ENCODE results near the gene LAMA2. TPM values are rescaled to one million over a fixed set of nuclear protein-coding genes. Genes with fewer than 3 reads are reported as not detected.

The LAMA2 gene
- total and polyA plus RNA-seq, 2 of the 13 experiments (the other 11 are each of a cell fraction or from before 2014, with no cell fraction given): 0.11 to 0.28 TPM

- Histone ChIP-seq H3K27ac (ENCODE audit: extremely low read length, insufficient read depth, low read length) (no peak overlapping the region), H3K9ac (ENCODE audit: insufficient read depth, low read depth, low read length) (no peak overlapping the region), H3K79me2 (ENCODE audit: insufficient read depth, low read length) (no peaks in the 10 kb centered on the region), H3K27me3 (ENCODE audit: control insufficient read depth in 1 of 2, insufficient read depth in 2 of 2, low read length in 2 of 2) (no peaks in the 10 kb centered on the region), H3K4me1 (ENCODE audit: insufficient read depth, low read length) (no peaks in the 10 kb centered on the region), H2AFZ (ENCODE audit: low read length) (no peak overlapping the region), H3K9me3 (ENCODE audit: low read length) (no peaks in the 10 kb centered on the region), H3K4me2 (ENCODE audit: low read depth, low read length) (no peak overlapping the region), H3K4me3 (replicated peaks in 1 of 3; ENCODE audit: insufficient read depth in 1 of 3, low read depth in 2 of 3, low read length in 3 of 3) (no peak overlapping the region), H3K36me3 (replicated peaks in 1 of 2; ENCODE audit: control insufficient read depth in 1 of 2, insufficient read depth in 2 of 2, low read length in 2 of 2) (no peaks in the 10 kb centered on the region), H4K20me1 (ENCODE audit: insufficient read depth, low read length) (no peaks in the 10 kb centered on the region)
- ChIA-PET CTCF (ENCODE audit: low intra/inter-chr PET ratio, low total read pairs) (no interaction called here), POLR2A (no interaction called here)
- DNase-seq (ENCODE audit: low spot score): no peak
- no peak for FAIRE-seq
- BruUV-seq (replicated peaks): no TSS peak
- WGBS (ENCODE audit: low lambda C conversion rate): 3% methylated on average over 2 of the region's 2 CpGs
- intact Hi-C loops (cut with micrococcal nuclease; ENCODE audit: unreplicated experiment) (no loop called here), in situ Hi-C loops (cut with HindIII; ENCODE audit: extremely low pct_ligation_motif_present, low pct_unique_long_range_greater_than_20kb) (no loop called here)
- no peak for TF ChIP-seq NFRKB (IDR thresholded peaks at IDR 0.05)
- no peak for TF ChIP-seq JUN (CRISPR knock-in tag; IDR thresholded peaks at IDR 0.05)
- TF ChIP-seq MAFK (conservative IDR thresholded peaks at IDR 0.05 in 1 of 2, IDR thresholded peaks at IDR 0.05 in 1 of 2; ENCODE audit: low read length in 2 of 2): peak; percentile 88
- peak; percentile 83 for TF ChIP-seq MAFF (IDR thresholded peaks at IDR 0.05; ENCODE audit: low read depth, low read length)
- no peak for ATAC-seq
Observed at GRCh38 chr6:129307845-129308244, 424.9 kb downstream of the LAMA2 start.

GRCh38 chr6:129309154-129309553 is 426.2 kb downstream of the LAMA2 start:
- no peaks in the 10 kb centered on the region for H4K20me1 ChIP-seq (ENCODE audit: insufficient read depth, low read length)
- H2AFZ ChIP-seq (ENCODE audit: low read length): no peak overlapping the region
- ChIA-PET POLR2A (no interaction called here), CTCF (ENCODE audit: low intra/inter-chr PET ratio, low total read pairs) (no interaction called here)
- WGBS (ENCODE audit: low lambda C conversion rate): 6% methylated on average over 1 of the region's 1 CpG
- H3K27ac ChIP-seq (ENCODE audit: extremely low read length, insufficient read depth, low read length): no peak overlapping the region
- intact Hi-C loops (cut with micrococcal nuclease; ENCODE audit: unreplicated experiment) (no loop called here), in situ Hi-C loops (cut with HindIII; ENCODE audit: extremely low pct_ligation_motif_present, low pct_unique_long_range_greater_than_20kb) (no loop called here)
- H3K36me3 ChIP-seq (replicated peaks in 1 of 2; ENCODE audit: control insufficient read depth in 1 of 2, insufficient read depth in 2 of 2, low read length in 2 of 2): no peaks in the 10 kb centered on the region
- no peaks in the 10 kb centered on the region for H3K4me1 ChIP-seq (ENCODE audit: insufficient read depth, low read length)
- no peak for FAIRE-seq
- H3K4me3 ChIP-seq (replicated peaks in 1 of 3; ENCODE audit: insufficient read depth in 1 of 3, low read depth in 2 of 3, low read length in 3 of 3): no peak overlapping the region
- H3K27me3 ChIP-seq (ENCODE audit: control insufficient read depth in 1 of 2, insufficient read depth in 2 of 2, low read length in 2 of 2): no peaks in the 10 kb centered on the region
- H3K9ac ChIP-seq (ENCODE audit: insufficient read depth, low read depth, low read length): no peak overlapping the region
- BruUV-seq (replicated peaks): no TSS peak
- no peak overlapping the region for H3K4me2 ChIP-seq (ENCODE audit: low read depth, low read length)
- ATAC-seq: no peak
- no peak for DNase-seq (ENCODE audit: low spot score)
- H3K79me2 ChIP-seq (ENCODE audit: insufficient read depth, low read length): no peaks in the 10 kb centered on the region
- no peaks in the 10 kb centered on the region for H3K9me3 ChIP-seq (ENCODE audit: low read length)
- TF ChIP-seq KLF9 (CRISPR knock-in tag; IDR thresholded peaks at IDR 0.05; ENCODE audit: low read depth) (no peak), MAX (IDR thresholded peaks at IDR 0.05) (no peak), YEATS2 (CRISPR knock-in tag; IDR thresholded peaks at IDR 0.05; ENCODE audit: borderline replicate concordance) (no peak), AGO1 (IDR thresholded peaks at IDR 0.05; ENCODE audit: low read depth, low read length, poor library complexity, severe bottlenecking) (no peak), ONECUT2 (CRISPR knock-in tag; IDR thresholded peaks at IDR 0.05) (no peak), ZBTB39 (CRISPR knock-in tag; IDR thresholded peaks at IDR 0.05) (no peak), JARID2 (CRISPR knock-in tag; IDR thresholded peaks at IDR 0.05; ENCODE audit: insufficient replicate concordance) (no peak), ZNF629 (CRISPR knock-in tag; conservative IDR thresholded peaks at IDR 0.05) (no peak), THAP9 (CRISPR knock-in tag; IDR thresholded peaks at IDR 0.05; ENCODE audit: borderline replicate concordance) (no peak), THYN1 (CRISPR knock-in tag; IDR thresholded peaks at IDR 0.05; ENCODE audit: borderline replicate concordance, low read depth) (no peak), XRCC5 (optimal IDR thresholded peaks at IDR 0.05; ENCODE audit: low read length) (no peak), ZNF607 (CRISPR knock-in tag; IDR thresholded peaks at IDR 0.05; ENCODE audit: borderline replicate concordance) (no peak)

All from HepG2 (cell line).